Kidney epithelial cell (primary cell): ENCODE results near the gene LRRIQ3. TPM values are rescaled to one million over a fixed set of nuclear protein-coding genes. Genes with fewer than 3 reads are reported as not detected.

Source experiments
- DNase-seq: peaks from one replicate; pipeline ENCODE4 v3.0.0-alpha.2; 2010; ENCODE audit warnings: low read depth
- H3K27me3 ChIP-seq: 2 replicates; pipeline ENCODE4 v1.6.0; 2011; ENCODE audit warnings: low read length; ENCODE audit not compliant: control insufficient read depth, insufficient read depth
- H3K36me3 ChIP-seq: 2 replicates; pipeline ENCODE4 v1.5.1; 2011; ENCODE audit warnings: low read length; ENCODE audit not compliant: control insufficient read depth, insufficient read depth
- H3K4me3 ChIP-seq: 2 replicates; pipeline ENCODE4 v1.5.1; 2011; ENCODE audit warnings: low read depth, mild to moderate bottlenecking, control low read depth, low read length
- CTCF ChIP-seq: IDR thresholded peaks from 2 replicates; pipeline ENCODE4 v1.5.1; 2011; ENCODE audit warnings: mild to moderate bottlenecking, moderate library complexity, low read length, control low read depth, inconsistent platforms; ENCODE audit not compliant: insufficient read depth, poor library complexity, severe bottlenecking
- total RNA-seq: library from RNA; depleted of rRNA; stranded (reverse); fragments of >200 nt; gene quantifications from 2 replicates; pipeline ENCODE4 v1.2.3, GENCODE V29; 2015

The LRRIQ3 gene
- total RNA-seq, 1 donor from 2014 or later = 1.9 TPM

DNA sequence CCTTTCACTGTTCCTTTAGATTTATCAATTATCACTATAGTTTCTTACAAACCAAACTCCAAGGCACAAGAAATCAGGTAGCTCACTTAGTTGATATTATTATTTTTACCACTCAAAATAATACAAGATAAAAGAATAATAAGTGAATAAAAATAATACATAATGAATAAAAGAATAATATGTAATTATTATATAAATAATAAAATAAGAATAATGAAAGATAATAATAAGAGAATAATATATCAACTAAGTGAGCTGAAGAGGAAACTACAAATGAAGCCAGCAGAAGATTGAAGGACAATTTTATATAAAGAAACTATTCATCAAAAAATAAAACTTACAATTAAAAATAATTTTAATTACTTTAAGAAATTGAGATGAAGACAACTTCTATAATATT, 90.6 kb downstream of the LRRIQ3 start:
- TF ChIP-seq CTCF = no peak
- no peak overlapping the region for H3K4me3 ChIP-seq
- no peak for DNase-seq

DNA sequence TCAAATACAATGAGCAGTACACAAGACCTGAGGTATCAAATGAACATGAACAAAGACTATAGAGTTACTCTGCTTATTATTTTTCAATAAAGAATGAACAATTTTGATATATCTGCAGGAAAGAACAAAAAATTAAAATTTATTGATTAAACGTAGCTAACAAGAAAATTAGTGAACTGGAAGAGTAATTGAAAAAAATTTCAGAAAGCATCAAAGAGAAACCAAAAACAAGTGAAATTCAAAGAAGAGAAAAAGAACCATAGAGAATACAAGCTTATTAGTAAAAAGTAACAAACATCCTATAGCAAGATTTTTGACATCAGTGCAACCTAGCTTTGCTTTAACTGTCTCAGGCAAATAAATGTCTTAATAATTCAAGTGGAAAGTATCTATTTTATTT, 106.6 kb downstream of the LRRIQ3 start:
- no peak overlapping the region for H3K4me3 ChIP-seq
- DNase-seq = no peak
- H3K36me3 ChIP-seq = no peaks in the 10 kb centered on the region
- no peak for TF ChIP-seq CTCF
- no peaks in the 10 kb centered on the region for H3K27me3 ChIP-seq

More for the DNA sequence above, 90.6 kb downstream of the LRRIQ3 start:
- no peaks in the 10 kb centered on the region for H3K36me3 ChIP-seq
- no peaks in the 10 kb centered on the region for H3K27me3 ChIP-seq

GRCh38 chr1:74083128-74083527, 114.8 kb downstream of the LRRIQ3 start:
- no peaks in the 10 kb centered on the region for H3K27me3 ChIP-seq
- no peak overlapping the region for H3K4me3 ChIP-seq
- H3K36me3 ChIP-seq = no peaks in the 10 kb centered on the region
- DNase-seq = peak; percentile 25
- no peak for TF ChIP-seq CTCF

- Histone ChIP-seq H3K27me3 (no peaks in the 10 kb centered on the region), H3K4me3 (no peak overlapping the region), H3K36me3 (no peaks in the 10 kb centered on the region)
- no peak for DNase-seq
- no peak for TF ChIP-seq CTCF
Observed at GRCh38 chr1:74065081-74065480, 132.9 kb downstream of the LRRIQ3 start.

GRCh38 chr1:74057719-74058118, 140.3 kb downstream of the LRRIQ3 start:
- Histone ChIP-seq H3K36me3 (no peaks in the 10 kb centered on the region), H3K27me3 (no peaks in the 10 kb centered on the region), H3K4me3 (no peak overlapping the region)
- TF ChIP-seq CTCF = no peak
- no peak for DNase-seq

DNA sequence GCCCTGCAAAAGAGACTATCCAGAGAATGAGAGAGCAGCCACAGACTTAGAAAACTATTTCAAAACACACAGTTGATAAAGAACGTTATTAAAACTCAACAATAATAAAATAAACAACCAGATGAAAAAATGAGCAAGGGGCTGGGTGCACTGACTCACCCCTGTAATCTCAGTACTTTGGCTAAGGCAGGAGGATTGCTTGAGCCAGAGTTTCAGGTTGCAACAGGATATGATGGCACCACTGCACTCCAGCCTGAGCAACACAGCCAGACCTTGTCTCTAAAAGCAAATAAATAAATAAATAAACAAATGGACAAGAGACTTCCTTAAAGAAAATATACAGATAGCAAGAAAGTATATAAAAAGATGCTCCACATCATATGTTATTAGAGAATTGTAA, 144.6 kb downstream of the LRRIQ3 start:
- DNase-seq = no peak

More for the DNA sequence above, 144.6 kb downstream of the LRRIQ3 start:
- no peak overlapping the region for H3K4me3 ChIP-seq
- H3K36me3 ChIP-seq = no peaks in the 10 kb centered on the region
- no peaks in the 10 kb centered on the region for H3K27me3 ChIP-seq
- no peak for TF ChIP-seq CTCF
